ENCODE measurements around the gene HOXB5.

HOXB5 gene

DNA sequence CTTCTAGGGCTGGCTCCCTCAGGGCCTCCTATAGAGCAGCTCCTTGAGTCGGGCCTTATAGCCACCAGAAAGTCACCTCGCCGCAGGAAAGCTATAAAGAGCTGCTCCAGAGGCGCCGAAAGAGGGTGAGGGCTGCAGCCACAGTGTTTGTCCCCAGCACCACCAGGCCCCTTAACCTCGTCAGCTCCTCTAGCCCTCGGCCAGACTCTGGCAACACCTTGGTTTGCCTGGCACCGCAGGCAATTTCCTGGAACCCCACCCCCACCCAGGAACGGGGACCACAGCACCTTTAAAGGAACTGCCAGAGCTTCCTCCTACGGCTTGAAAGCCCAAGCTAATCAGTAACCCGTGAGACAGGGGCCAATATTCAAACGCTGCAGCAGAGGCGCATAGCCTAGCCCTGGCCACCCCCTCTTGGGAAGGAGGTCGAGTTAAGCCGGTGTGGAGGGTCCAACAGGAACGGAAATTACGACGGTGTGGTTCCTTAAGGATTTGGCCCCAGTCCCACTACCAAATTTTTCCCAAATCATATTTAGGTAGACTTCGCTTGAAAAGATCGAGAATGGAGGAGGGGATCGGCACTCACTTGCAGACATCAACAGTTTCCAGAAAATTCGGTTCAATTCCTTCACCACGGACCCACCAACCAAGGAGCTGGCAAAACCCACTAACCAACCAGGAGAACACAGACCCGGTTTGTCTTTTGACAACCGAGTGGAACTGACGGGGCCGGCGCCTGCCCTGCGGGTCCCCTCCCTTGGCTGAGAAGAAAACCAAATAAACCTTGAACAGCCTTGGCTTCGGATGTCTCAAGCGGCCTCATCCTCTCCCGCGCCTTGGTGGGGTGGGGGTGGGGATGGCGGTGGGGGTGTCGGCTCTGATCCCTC is 8.2 kb upstream of the HOXB5 start:
- DNase-seq, result no peak

DNA sequence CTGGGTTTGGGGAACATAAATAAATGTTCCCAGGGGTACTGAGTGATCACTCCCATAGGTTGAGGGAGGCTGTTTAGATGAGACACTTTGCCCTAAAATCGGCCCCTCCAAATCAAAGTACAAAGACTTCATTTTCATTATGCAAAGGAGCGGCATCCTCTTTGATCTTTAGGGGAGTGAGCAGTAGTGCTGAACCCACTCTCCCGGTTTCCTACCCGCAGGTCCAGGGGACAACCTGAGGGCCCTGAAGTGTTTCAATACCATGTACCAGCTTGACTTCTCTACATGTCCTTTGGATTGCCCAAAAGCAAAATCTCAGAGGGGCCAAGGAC is 7.6 kb upstream of the HOXB5 start:
- DNase-seq, result no peak

DNA sequence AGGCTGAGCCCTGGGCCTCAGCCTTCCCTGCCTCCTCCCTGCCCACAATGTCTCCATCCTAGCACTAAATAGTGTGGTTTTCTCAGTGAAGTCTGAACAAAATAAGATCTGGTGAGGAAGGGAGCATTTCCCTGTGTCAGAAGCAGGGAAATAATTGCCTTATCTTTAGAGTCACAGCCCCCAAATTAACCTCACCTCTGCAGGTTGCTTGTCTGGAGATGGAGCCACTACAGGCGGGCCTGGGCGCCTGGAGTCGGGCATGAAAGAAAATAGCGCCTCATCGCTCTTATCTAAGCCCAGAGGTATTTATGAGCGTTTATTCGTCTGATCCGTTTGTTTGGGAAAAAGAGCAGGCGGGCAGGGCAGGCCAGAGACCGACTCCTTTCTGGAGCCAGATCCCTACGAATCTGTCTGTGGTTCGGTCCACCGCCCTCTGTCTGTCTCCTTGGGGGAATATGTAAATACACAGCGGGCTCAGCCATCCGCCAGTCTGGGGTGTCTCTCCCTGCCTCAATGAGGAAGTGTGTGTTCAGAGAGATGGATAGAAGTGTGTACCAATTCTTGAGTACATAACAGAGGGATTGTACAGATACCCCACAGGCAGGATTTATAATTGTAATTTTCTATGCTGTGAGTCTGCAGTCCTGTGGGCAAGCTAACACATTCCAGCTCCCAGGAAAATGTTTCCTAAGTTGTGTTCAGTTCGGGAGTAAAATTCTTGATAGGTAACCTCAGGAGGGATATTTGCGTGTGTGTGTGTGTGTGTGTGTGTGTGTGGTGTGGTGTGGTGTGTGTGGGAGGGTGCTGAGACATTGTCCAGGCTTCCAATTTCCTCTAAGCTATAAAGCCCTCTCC is 6.9 kb upstream of the HOXB5 start:
- DNase-seq, result no peak

DNA sequence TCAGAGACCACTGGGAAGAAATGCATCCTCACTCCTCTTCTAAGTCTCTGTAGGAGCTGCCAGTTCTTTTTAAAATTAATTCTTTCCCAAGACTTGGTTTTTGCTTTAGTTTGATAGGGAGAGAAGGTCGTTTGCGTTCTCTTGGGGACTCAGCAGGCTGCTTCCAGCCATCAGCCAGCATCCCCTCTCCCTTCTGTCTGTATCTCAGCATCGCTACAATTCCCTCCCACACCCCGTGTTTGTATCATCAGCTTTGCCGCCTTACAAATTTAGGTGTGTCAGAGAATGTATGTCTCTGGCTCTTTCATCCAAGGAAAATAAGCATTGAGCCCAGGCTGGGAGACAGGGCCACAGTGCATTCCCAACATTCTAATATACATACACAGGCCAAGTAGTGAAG is 5.8 kb upstream of the HOXB5 start:
- no peak for DNase-seq

DNA sequence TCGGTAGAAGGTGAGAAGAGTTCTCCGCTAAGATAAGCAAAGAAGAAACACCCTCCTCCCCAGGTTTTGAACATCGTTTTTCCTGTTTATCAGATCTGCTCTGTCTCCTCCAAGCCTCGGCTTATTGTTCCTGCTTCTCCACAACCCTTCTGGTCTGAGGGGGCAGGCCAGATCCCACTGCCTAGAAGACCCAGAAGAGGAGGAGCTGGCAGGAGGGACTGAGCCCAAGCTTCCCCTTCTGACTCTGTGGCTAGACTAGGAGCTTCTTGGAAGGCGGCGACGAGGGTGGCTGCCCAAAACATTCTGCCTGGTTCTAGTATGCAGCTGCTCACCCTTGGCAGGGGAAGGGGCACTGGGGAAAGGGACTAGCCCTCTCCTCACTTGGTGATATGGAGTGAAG is 5.2 kb upstream of the HOXB5 start:
- no peak for DNase-seq

DNA sequence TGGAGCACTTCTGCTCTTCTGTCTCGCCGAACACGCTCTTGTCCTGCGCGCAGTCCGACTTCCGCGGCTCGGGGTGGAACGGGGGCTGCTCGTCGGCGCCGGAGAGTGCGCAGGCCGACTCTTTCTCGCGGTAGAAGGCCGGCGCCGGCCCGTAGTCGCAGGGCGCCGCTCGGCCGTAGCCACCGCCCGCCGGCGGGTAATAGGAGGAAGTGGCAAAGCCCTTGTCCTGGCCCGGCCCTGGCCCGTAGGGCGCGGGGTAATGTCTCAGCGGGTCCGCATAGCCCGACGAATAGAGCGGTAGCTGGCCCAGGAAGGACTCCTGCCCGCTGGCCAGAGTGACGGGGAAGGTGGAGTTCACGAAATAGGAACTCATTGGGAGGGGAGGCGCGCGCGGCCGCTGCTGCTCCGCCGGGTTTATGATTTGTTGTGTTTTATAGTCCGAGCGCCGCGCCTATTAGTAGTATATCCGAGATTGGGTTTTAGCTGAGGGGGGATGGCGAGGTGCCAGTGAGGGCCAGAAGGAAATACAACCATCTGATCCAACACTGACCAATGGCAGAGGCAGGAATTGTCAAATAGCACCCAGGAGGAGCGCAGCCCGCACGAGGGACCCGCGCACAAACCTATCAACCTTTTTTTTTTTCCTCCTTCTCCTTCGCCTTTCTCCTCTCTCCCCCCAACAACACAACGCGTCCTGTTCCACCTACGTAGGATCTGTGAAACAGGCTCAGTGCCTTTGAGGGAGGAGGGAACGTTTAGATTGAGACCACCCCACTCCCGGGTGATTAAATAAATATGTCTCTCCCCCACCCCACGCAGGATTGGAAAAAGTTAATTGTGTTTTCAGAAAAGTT is 4.4 kb upstream of the HOXB5 start:
- DNase-seq, result peak in 2 of 3 experiments; percentile 82

DNA sequence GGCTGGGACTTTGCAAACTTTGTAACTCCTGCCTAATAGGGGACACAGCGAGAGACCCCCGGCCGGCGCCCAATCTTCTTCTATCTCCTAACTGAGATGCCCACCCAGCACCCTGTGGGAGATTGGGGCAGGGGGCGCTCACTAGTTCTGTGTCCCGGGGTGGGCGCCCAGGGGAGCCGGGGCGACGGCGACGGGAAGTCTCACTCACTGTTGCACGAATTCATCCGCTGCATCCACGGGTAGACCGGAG is 3.9 kb upstream of the HOXB5 start:
- no peak for DNase-seq

DNA sequence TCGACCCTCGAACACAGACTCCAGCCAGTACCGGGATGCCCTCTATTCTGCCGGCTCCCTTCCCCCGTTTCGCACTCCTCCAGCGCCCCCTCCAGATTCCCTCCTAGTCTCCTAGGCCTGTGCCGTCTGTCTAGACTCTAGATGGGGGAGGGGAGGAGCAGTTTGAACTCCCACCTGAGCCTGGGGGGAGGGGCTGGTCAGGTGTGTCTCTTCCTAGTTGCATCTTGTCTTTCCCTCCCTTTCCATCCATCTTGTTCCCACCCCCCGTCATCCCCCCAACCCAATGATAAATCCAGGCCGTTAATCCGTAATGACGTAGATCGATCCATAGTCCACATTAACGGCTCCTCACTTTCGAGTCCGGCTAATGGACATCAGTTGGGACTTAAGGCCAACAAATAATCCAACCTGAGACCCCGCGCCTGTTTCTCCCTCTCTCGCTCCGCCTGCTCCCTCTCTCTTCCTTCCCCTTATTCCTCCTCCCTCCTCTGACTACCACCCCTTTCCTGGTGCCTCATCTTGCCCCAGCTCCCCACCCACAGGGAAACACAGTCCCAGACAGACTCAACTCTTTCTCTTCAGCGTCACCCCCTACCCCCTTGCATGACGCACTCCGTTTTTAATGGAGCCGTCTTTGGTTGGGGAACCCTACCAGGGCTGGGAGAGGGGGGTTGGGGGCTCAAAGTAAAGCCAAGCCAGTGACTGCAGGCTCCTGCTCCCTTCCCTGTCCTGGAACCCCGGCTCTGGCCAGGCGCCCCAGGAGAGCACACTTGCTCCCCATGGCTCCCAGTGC is 3.4 kb upstream of the HOXB5 start:
- peak; percentile 64 to 89 (median 67) for DNase-seq

DNA sequence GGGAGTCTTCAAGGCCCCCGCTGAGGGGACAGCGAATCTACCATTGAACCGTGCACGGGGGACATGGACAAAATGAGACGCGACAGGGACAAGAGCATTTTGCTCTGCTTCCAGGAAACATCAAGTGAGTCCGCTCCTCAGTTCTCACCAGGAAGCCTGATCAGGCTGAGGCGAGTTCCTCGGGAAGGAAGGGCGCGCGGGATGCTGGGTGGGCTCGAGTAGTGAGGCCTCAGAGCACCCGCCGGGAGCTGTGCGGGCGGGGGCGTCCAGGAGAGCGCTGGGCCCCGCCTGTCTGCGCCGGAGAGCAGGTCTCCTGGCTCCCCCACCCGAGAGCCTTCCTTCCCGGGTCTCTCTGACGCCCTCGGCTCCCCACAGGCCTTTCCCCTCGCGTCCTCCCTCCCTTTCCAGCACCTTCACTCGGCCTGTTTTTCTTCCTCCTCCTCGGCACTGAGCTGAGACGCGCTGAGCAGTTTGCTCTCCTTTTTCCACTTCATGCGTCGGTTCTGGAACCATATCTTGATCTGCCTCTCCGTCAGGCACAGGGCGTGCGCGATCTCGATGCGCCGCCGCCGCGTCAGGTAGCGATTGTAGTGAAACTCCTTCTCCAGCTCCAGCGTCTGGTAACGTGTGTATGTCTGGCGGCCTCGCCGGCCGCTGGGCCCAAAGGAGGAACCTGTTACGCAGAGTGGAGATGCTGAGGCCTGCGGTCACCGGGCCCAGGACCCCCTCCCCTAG is 2.6 kb upstream of the HOXB5 start:
- DNase-seq, result peak in 2 of 3 experiments; percentile 59 to 67

DNA sequence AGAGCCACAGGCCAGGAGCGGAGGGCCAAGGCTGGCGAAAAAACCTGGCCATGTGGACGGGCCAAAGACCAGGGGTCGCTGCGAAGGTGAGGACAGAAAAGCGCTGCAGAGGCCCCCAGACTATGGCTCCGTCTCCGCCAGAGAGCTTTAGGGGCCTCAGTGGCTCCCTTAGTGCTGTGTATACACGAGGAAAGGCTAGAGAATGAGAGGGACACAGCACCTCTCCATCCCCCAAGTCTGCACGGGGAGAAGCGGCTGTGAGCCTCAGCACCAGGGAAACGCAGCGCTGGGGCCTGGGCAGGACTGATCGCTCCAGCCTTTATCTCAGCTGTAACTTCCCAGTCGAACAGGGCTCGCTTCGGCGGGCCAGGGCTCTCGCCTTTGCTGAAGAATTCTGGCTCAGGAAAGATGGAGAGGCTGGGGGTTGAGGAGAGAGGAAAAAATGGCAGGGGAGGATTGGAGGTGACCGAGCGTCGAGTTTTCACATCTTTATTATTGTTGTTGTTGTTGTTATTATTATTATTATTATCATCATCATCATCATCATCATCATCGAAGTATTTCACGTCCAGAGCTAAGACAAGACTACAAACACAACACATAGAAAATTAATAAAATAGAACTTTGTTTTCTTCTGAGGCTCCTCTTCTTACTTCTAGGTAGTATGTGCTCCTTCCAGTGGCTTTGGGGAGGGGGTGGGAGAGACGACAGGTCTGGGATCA is 1.9 kb upstream of the HOXB5 start:
- no peak for DNase-seq

DNA sequence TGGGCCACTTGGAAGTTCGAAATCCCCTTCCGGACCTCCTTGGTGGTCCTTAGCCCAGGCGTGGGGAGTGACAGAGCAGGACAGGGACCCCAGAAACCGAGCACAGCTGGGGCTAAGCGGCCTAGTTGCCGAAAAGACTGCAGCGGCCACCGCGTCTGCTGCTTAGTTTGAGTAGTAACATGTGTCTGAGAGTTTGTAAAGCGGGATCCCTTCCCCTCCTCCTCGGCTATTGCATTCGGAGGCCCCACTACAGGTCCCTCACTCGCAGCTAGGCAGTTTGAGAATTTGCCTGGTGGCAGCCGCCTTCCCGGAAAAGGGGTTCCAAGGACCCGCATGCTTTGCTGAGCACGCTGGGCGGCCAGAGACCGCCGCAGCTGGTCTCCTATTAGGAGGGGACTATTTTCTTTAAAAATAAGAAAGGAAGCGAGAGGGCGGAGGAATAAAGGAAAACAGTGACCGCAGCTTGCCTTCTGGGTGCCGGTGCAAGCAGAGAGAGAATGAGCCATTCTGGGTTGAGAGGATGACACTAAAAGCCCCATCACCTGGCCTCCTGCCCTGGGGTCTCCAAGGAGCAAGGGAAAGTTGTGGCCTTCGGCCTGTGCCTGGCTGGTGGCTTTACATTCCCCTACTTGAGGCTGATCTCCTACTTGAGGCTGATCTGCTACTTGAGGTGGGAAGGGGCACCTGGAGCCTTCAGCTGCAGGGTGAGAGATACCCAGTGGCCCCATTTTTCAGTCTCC is 1.1 kb upstream of the HOXB5 start:
- DNase-seq, result no peak

DNA sequence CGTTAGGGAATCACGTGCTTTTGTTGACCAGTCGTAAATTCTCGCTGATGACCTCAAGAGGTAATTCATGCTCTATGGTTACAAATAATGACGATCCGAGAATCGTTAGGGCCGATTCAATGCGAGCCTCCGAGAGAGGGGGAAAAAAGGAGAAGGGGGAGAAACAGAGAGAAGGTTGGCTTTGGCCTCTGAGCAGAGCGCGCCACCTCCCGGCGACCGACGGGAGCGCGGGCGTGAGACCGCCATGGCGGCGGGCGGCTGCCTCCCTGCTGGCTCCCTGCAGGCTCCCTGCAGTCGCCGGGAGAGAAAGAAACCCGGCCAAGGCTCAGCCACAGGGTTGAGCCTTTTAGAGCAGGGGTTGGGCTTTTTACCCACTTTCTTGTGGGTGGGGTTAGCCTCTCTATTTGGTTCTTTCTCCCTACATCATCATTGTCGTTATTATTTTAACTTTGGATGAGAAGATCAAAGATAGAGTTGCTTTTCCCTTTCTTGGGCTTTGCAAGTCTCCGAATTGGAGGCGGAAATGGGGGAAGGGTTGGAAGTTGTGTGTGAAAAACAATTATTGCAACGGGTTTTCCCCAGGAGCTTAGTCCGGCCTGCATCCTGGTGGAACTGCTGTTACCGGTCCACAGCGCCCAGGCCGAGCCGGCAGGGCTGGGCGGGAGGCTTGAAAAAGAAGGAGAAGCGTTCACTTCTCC is 410 bp upstream of the HOXB5 start:
- DNase-seq, result peak; percentile 91 to 98 (median 97)

DNA sequence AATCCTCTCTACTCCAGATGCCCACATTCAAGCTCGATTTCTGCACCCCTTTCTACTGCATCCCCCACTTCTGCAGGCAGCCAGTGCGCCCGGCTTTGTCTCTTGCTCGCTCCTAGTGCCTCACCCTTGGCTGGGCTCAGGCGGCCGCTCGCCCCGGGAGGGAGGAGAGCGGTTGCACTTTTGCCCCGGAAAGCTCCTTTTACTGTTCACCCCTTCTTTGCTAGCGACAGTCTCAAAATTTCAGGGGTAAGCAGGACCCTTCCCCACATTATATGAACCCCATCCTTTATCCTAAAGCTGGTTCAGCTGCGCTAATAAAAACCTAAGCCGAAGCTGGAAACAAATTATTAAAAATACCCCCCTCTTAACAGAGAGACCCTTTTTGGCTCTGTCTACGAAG is 1.0 kb downstream of the HOXB5 start:
- DNase-seq, result peak in 2 of 3 experiments; percentile 60 to 68

DNA sequence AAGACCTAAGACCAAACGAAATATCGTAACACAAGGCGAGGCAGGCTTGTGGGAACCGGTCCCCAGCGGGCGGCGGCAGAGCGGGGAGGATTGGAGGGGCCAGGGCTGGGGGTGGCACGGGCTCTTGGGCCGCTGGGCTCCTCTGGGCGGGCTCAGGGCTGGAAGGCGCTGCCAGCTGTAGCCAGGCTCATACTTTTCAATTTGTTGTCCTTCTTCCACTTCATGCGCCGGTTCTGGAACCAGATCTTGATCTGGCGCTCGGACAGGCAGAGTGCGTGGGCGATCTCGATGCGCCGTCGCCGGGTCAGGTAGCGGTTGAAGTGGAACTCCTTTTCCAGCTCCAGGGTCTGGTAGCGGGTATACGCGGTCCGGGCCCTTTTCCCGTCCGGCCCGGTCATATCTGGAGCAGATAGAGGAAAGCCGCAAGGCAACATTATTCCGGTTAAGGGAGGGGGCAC is 1.5 kb downstream of the HOXB5 start:
- peak in 2 of 3 experiments; percentile 60 to 66 for DNase-seq

DNA sequence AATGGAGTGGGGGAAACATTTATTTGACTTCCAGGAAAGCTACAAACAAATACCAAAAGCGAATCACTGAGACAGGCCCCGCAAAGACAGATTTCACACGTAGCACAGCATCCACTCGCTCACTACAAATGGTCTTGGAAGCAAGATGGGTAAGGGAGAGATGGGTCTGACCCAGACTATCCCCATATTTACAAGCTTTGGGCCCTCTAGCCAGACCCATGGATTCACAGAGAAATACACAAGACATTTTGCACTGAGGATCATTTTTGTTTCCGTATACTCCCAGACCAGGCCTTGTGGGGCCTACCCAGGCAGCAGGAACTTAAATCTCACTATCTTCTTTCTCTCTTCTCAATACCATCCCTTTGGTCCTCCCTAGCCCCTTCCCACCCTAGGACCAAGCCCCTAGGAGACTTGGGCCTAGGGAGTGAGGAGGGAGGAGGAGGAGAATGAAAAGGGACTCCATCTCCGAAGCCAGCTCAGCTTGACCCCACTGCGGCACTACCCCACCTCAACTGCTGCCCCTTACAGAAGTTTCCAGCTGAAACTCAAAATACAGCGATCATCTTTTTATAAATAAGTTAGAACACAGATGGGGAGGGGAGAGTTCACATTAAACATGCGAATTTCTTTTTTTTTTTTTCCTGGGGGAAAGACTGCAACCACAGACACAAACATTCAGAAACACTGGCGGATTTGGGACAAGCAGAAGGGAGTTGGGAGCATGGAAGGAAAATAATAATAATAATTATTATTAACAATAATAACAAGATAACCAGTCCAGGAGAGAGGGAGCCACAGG is 2.1 kb downstream of the HOXB5 start:
- DNase-seq, result no peak

DNA sequence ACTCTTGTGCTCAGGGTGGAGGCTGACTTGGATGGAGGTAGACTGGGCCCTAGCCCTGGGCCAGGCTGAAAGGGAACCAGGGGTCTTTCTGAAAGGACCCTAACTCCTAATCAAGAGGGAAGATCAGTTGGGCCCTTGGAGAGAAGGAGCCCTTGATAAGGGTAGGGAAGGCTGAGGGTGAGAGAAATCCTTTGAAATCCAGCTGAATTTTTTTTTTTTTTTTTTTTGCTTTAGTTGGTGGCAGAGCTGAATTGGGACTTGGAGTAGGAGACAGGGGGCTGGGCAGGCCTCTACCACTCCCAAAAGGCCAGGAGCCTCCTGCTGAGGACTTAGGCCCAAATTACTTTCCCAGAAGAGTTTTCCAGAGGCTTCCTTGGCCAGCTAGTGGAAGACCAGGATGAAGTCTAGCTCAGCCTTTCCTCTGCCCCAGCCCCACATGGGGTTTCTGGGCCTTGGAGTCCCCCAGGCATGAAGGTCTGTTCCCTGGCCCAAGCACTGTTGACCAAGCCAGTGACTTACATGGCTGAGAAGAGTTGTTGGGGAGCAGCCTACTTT is 2.9 kb downstream of the HOXB5 start:
- no peak for DNase-seq

DNA sequence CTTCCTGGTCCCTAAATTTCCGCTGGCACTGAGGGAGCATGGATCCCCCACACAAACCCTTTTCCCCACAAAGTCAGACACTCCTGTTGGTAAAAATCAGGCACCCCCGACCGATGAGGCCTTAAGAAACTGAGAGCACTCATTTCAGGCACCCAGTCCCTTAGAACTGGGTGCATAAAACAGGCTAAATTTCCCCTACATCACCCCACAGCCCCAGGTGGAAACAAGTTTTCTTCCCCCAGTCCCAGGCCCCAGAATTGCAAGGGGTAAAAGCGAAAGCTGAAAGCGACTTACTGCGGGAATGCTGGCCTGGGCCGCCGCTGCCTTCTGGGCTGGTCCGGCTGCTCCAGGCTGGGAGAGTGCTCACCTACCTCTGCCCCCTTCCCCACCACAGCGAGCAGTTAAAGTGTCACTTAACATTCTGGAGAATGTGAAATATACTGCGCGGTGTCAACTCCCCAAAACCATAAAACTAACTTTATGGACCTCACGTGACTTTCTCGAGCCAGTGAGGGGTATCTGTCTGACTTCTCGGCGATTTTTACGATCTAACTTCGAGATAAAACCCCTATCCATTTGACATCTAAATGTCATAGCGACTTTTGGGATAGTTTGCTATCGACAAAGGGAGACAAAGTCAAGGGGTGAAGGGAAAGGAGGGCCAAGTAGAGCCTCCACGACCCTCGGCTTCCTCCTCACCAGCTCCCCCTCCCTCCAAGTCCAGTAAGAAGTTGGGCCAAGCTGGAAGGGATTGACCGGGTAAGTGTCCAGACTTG is 3.6 kb downstream of the HOXB5 start, which contains the start of gene HOXB3:
HOXB3 (minus strand) TSS at position 411 of the 776 bp plus-strand sequence. CDS start 37,767 bp downstream, outside the sequence.
- peak in 1 of 3 experiments; percentile 86 for DNase-seq

Data from NCI-H1417 (cell line).